Activated naive CD8-positive, alpha-beta T cell (primary cell): ENCODE measurements around the gene LRP1.

Source experiments
- H3K27ac Mint-ChIP-seq: one replicate; pipeline ENCODE4 v1.8.0; 2021; ENCODE audit warnings: mixed read lengths
- H3K27me3 Mint-ChIP-seq: one replicate; pipeline ENCODE4 v1.8.0; 2021; ENCODE audit warnings: mixed read lengths
- H3K36me3 Mint-ChIP-seq: one replicate; pipeline ENCODE4 v1.8.0; 2021; ENCODE audit warnings: mixed read lengths
- H3K4me1 Mint-ChIP-seq: one replicate; pipeline ENCODE4 v1.8.0; 2021; ENCODE audit warnings: low read depth, mixed read lengths
- H3K4me3 Mint-ChIP-seq: one replicate; pipeline ENCODE4 v1.8.0; 2021; ENCODE audit warnings: mild to moderate bottlenecking, mixed read lengths
- H3K9me3 Mint-ChIP-seq: one replicate; pipeline ENCODE4 v1.8.0; 2021; ENCODE audit warnings: low read depth, mixed read lengths

LRP1 gene

DNA sequence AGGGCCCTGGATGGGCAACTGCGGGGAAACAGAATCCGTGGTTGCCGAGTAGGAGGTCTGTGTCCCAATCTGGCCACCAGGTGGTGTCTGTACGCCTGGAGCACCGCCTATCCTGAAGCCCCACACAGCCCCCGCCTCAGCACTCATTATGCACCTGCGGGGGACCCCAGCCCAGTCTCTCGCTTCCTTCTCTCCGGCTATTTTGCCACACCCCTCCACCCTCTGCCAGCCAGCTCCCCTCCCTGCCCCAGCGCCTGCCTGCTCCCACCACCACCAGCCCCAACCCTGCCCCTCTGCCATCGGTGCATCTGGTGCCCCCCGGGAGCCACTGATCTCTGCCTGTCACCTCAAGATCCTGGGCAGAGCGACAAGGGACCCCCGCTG lies 86.1 kb downstream of the LRP1 start:
- Mint-ChIP-seq H3K9me3 (no peaks in the 10 kb centered on the region), H3K27ac (no peak overlapping the region), H3K4me3 (no peak overlapping the region), H3K36me3 (peaks cover 3% of the 10 kb centered on the region), H3K27me3 (peaks cover 38% of the 10 kb centered on the region), H3K4me1 (peaks cover 31% of the 10 kb centered on the region)

DNA sequence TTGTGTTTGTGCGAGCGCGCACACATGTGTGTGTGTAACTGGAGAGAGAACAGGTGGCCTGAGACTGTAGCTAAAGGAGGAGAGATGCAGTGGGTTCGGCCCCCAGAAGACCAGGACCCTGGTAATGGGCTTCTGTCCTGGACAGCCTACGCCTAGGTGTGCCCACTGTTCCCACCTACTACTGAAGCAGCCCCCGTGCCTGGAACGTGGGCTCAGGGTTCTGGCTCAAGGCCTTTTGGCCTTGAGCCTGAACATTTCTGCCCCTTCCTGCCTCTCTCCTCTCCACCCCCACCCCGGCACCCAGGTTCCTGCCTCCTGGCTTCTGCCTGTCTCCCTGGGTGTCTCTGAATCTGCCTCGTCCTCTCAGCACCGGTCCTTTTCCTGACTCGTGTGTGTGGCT lies 86.8 kb downstream of the LRP1 start:
- peaks cover 3% of the 10 kb centered on the region for H3K36me3 Mint-ChIP-seq
- peaks cover 43% of the 10 kb centered on the region for H3K27me3 Mint-ChIP-seq
- peak overlapping the region; percentile 58 for H3K27ac Mint-ChIP-seq
- H3K4me1 Mint-ChIP-seq, result peaks cover 34% of the 10 kb centered on the region
- no peaks in the 10 kb centered on the region for H3K9me3 Mint-ChIP-seq
- H3K4me3 Mint-ChIP-seq, result peak overlapping the region; percentile 83

DNA sequence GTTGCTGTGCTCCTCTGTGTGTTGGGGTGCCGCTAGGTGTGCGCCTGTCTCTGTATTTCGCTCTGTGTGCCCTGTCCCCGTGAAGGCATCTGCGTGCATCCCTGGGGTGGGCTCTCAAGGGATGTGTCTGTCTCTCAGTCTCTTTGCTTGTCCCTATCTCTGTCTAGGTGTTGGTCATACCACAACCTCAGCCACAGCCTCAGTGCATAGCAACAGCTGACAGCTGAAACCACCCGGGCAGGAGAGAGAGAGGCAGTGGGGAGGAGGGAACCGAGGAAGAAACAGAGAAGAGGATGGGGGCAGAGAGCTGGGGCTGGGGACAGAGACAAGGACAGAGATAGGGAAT lies 87.4 kb downstream of the LRP1 start:
- no peaks in the 10 kb centered on the region for H3K9me3 Mint-ChIP-seq
- peaks cover 3% of the 10 kb centered on the region for H3K36me3 Mint-ChIP-seq
- H3K27ac Mint-ChIP-seq, result peak overlapping the region; percentile 28
- H3K27me3 Mint-ChIP-seq, result peaks cover 44% of the 10 kb centered on the region
- peaks cover 36% of the 10 kb centered on the region for H3K4me1 Mint-ChIP-seq
- peak overlapping the region; percentile 83 for H3K4me3 Mint-ChIP-seq

DNA sequence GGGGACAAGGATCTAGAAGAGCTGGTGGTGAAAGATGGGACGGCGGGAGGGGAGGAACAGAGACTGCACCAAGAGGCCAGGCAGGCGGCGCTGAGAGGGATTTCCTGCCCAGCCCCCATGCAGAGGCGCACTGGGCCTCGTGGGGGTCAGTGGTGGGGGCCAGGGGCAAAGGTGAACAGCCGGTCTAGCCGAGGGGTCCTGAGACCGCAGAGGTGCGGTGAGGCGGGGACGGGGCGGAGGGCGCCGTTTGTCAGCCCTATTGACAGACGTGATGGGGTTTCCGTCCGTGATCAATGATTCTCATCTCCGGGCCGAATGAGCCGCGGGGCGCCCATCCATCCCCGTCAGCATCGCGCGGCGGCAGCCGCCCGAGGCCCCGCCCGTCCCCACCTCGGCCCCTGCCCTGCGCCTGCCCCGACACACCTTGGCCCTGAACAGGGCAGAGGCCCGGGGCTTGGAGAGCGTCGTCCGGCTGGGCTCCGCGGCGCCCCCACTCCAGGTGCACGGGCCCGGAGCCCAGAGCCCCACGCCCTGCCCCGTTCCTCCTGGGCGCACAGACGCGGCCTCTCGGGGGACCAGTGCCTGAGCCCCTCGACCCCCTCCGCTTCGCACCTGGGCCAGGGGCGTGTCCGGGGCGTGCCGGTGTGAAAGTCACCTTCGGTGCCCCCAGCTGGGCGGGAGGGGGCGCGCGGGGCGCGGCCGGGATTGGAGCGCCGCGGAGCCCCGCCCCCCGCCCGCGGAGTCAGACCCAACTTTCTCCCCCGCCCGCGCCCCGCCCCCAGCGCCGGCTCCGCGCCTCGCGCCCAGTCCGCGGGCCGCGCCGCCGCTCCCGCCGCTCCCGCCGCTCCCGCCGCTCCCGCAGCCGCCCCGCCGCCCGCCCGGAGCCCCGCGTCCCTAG lies 88.0 kb downstream of the LRP1 start, which contains the start of gene NXPH4:
TSS of gene NXPH4 (plus strand) at position 781 of the 898 bp plus-strand sequence. CDS start 176 bp downstream, outside the sequence.
- H3K4me3 Mint-ChIP-seq, result peak within 1 kb of the TSS; percentile 83
- H3K36me3 Mint-ChIP-seq, result peaks cover 3% of the 10 kb centered on the region
- H3K27ac Mint-ChIP-seq, result peak within 1 kb of the TSS; percentile 28
- H3K27me3 Mint-ChIP-seq, result peaks cover 48% of the 10 kb centered on the region
- no peaks in the 10 kb centered on the region for H3K9me3 Mint-ChIP-seq
- H3K4me1 Mint-ChIP-seq, result peaks cover 40% of the 10 kb centered on the region

DNA sequence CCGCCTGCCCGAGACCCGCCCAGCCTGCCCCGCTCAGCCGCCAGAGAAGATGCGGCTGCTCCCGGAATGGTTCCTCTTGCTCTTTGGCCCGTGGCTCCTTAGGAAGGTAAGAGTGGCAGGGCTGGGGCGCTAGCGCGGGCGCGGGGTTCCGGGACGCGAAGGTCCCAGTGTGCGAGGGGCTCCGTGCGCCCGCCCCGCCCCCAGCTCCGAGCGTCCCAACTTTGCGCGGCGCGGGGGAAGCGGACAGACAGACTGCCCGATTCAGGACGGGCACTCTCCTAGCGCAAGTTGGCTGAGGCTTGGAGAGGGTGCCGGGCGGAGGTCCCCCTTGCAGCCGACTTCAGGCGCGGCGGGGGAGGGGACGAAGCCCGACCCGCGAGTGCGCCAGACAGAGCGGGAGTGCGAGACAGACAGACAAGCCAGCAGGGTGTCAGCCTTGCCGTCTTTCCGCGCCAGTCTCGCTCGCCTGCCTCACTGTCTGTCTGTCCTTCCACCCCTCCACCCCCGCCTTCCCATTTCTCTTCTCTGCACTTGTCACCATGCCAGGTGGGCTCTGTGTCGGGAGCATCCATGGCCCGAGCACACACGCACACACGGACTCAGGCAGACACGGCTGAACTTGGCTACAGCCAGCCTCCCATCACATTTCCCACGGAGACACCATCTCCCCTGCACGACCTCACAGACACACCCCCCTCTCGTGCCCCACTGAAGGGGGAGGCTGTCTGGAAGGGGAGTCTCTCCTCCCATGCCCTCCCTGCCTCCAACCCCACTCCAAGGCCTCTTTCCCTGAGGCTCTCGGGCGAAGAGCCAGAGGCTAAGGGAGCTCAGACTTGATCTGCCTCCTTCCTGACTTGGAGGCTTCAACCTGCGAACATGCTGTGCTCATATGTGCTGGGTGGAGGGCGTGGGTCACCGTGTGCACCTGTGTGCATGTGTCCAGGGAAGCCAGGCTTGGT lies 88.9 kb downstream of the LRP1 start:
- Mint-ChIP-seq H3K9me3 (no peaks in the 10 kb centered on the region), H3K4me1 (peaks cover 46% of the 10 kb centered on the region), H3K27me3 (peaks cover 53% of the 10 kb centered on the region), H3K27ac (no peak overlapping the region), H3K4me3 (peak overlapping the region; percentile 78), H3K36me3 (peaks cover 3% of the 10 kb centered on the region)

DNA sequence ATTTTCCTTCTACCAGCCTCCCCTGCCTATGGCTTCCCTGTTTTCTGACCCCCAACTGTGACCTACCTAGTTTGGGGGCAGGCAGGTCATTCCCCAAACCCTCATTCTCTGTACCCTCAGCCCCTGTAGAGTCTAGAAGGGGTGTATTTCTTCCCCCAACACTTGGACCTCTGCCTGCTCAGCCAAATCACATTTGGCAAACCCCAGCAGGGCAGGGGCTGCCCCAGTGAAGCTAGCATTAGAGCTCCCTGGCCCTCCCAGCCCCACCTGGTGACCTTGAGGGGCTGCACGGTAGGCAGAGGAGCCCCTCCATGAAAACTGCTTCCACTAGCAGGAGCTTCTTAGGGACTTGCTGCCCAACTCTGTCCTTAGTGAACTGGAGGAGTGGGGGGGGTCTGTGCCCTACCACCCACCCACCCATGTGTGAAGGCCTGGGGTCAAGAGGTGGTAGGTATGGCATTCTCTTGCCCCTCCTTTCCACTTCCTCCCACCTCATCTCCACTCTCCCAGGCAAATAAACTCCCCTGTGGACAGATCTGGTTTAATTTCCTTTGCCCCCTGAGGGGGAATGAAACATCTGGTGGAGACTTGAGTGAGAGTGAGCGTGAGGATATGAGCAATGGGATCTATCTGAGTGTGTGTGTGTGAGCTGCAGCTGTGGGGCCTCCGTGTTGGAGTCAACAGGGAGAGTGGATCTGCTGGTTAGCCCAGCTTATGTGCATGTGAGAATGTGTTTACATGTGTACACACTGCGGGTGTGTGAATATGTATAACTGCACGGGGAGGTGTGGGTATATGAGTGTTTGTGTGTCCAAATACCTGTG lies 90.0 kb downstream of the LRP1 start:
- no peak overlapping the region for H3K27ac Mint-ChIP-seq
- peak overlapping the region; percentile 78 for H3K4me3 Mint-ChIP-seq
- H3K9me3 Mint-ChIP-seq, result no peaks in the 10 kb centered on the region
- peaks cover 3% of the 10 kb centered on the region for H3K36me3 Mint-ChIP-seq
- peaks cover 49% of the 10 kb centered on the region for H3K4me1 Mint-ChIP-seq
- peaks cover 60% of the 10 kb centered on the region for H3K27me3 Mint-ChIP-seq

DNA sequence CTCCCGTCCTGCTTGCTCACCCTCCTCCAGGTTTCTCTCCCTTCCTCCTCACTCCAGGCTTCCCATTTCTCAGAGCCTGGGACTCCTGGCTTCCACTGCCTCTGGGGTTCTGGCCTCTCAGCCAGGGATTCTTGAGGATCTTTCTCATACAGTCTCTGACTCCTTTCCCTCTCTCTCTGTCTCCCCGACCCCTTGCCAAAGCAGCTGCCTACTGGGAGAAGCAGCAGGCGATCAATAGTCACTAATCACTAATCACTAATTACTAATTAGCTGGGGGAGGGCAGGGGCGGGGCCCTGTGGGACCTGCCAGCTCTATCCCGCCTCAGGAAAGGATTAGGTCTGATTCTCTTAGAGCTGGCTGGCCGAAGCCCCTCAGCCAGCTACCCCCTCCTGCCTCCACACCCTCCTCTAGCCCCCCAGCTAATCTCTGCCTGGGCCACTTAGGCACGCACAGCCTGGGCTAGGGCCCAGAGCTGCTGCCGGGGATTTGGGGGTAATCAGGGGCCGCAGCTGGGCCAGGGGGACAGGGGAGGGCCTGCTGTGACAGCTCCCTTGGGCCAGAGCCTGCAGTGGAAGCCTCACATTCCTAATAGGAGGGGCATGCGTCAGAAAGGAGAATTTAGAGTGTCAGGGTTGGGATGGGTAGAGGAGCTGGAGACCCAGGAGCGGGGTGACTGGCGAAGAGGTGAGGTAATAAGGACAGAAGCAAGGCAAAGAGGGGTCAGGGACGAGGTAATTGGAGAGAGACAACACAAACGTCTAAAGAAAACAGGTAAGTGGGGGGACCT lies 91.1 kb downstream of the LRP1 start:
- Mint-ChIP-seq H3K4me1 (peaks cover 41% of the 10 kb centered on the region), H3K9me3 (no peaks in the 10 kb centered on the region), H3K27ac (no peak overlapping the region), H3K4me3 (no peak overlapping the region), H3K27me3 (peaks cover 57% of the 10 kb centered on the region), H3K36me3 (peaks cover 3% of the 10 kb centered on the region)

DNA sequence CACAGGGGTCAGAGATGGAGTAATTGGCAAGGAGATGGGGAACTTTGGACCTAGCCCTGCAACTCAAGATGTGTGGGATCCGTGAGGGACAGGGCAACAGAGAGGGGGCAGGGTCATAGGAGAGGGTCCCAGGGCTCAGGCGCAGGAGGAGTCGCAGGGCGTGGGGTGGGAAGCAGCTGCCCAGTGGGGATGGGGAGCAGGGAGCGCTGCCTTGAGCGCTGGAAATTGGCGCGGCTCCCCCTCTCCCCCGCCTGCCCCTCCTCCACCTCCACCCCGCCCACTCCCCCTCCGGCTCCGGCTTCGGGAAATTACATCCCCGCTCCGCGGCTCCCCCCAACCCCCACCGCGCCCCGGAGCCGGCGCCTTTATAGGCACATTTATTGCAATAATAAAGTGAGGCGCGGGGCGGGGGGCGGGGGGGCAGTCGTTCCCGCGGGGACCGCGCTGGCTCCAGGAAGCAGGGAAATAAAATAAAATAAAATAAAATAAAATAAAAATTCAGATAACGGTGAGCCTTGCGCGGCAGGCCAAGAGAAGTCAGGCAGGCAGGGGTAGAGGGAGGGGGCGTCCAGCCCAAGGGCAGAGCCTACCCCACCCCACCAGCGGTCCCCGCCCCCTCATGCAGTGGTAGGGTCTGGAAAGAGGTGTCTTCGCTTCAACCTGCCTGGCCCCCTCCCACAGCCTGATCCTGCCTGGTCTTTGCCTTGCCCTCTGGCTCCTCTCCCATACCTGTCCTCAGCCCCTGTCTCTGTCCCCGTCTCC lies 91.9 kb downstream of the LRP1 start:
- Mint-ChIP-seq H3K27ac (no peak overlapping the region), H3K36me3 (peaks cover 3% of the 10 kb centered on the region), H3K4me3 (no peak overlapping the region), H3K9me3 (no peaks in the 10 kb centered on the region), H3K4me1 (peaks cover 39% of the 10 kb centered on the region), H3K27me3 (peaks cover 53% of the 10 kb centered on the region)

DNA sequence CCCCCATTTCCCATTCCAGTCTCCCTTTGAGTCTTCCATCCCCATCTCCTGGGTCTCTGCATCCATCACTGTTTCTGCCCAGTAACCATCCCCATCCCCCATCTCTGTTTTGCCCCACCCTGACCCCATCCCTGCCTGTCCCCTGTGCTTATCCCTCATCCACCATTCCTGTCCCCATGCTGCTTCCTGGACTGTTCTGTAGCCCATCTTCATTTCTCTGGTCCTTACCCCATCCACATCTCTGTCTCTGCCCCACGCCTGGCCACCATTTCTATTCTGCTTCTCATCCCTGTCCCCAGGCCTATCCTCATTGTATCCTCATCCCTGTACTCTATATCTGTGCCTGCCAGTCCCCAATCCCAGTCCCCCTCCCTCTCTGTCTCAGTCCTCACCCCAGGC lies 92.5 kb downstream of the LRP1 start:
- Mint-ChIP-seq H3K36me3 (peaks cover 3% of the 10 kb centered on the region), H3K4me1 (peaks cover 38% of the 10 kb centered on the region), H3K9me3 (no peaks in the 10 kb centered on the region), H3K27me3 (peaks cover 49% of the 10 kb centered on the region), H3K4me3 (no peak overlapping the region), H3K27ac (no peak overlapping the region)

DNA sequence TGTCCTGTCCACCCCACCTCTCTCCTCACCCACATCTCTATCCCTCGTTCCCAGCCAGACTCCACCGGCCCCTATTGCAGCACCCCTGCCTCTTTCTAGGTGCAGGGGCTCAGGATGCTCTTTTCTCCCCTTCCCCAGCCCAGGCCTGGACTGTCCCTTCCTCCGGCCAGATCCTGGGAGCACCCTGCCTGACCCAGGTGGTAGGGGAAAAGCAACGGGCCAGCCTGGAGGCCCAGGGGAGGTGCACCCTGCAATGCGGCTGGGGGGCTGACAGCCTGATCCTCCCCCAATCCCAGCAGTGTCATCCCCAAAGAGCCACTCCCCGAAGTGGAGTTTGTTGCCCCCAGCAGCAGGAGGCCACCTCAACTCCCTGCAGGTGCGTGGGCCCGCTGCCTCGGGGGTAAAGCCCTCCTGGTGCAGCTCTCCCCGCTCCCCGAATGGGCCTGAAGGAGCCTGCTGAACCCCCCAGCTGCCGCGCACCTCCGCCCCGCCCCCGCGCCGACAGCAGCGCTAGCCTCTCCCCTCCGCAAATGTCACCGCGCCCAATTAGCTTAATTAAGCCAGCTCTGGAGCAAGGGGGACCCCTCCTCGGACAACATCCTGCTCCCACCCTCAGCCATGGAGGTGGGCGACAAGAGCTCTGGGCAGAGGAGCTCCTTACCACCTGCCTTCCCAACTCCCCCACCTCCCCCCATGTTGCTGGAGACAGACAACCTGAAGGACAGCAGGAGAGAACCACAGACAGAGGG lies 93.1 kb downstream of the LRP1 start:
- Mint-ChIP-seq H3K4me1 (peaks cover 41% of the 10 kb centered on the region), H3K9me3 (no peaks in the 10 kb centered on the region)

DNA sequence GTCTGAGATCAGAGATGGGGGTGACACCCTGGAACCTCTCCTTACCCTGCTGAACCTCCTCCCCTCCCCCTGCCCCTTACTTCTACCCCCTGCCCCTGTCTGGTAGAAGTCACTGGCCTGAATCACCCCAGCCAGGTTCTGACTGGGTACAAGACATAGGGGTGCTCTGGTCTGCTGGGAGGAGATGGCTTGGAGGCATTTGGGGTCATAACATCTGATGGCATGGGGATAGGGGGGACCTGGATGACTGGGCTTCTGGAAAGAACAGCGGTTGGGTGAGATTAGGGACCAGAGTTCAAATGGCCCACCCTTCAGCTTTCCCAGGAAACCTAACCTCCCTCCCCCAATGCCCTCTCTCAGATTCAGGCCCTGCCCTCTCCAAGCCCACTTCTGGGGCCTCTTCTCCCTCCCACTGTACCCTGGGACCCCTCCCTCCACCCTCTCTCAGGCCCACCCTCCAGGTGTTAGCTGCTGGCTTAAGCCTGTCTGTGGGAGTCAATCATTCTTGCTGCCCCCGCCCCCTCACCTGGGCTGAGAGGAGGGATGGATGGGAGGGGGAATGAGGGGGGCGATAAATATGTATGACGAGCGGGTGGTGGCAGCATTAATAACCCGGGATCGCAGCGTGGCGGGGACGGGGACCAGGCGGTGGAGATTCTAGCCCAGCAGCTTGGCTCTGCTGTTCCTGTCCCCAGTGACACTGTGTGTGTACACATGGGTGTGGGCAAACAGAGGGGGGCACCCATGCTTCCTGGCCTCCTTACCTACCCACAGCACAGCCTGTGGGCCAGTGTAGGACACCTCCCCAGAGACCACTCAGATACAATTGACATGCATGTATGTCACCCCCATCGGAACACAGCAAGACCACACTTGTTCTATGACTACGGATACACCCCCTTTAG lies 94.3 kb downstream of the LRP1 start:
- H3K36me3 Mint-ChIP-seq, result peaks cover 3% of the 10 kb centered on the region
- no peak overlapping the region for H3K27ac Mint-ChIP-seq
- H3K4me1 Mint-ChIP-seq, result peaks cover 45% of the 10 kb centered on the region
- peaks cover 51% of the 10 kb centered on the region for H3K27me3 Mint-ChIP-seq
- H3K9me3 Mint-ChIP-seq, result no peaks in the 10 kb centered on the region
- H3K4me3 Mint-ChIP-seq, result no peak overlapping the region

More for the DNA sequence above, 93.1 kb downstream of the LRP1 start:
- H3K36me3 Mint-ChIP-seq, result peaks cover 3% of the 10 kb centered on the region
- H3K4me3 Mint-ChIP-seq, result no peak overlapping the region
- H3K27me3 Mint-ChIP-seq, result peaks cover 50% of the 10 kb centered on the region
- H3K27ac Mint-ChIP-seq, result no peak overlapping the region
